HL-60/S4 (cell line): ENCODE data around the gene EEF2K.
"Not testable (repeated sequence)": the region's sequence is repeated elsewhere in the genome, so short reads cannot be mapped to it uniquely, and the experiment has no call there.

Experiments used
- in situ Hi-C: fragments of 300-500 bp; cut with MboI; formaldehyde crosslinking; loops from 2 replicates; pipeline ENCODE4 v1.14.3; 2022; ENCODE audit warnings: low sequenced_read_pairs

Gene EEF2K

GRCh38 chr16:22205577-22206012, 483 bp upstream of the EEF2K start:
- in situ Hi-C loops, result no loop called here

DNA sequence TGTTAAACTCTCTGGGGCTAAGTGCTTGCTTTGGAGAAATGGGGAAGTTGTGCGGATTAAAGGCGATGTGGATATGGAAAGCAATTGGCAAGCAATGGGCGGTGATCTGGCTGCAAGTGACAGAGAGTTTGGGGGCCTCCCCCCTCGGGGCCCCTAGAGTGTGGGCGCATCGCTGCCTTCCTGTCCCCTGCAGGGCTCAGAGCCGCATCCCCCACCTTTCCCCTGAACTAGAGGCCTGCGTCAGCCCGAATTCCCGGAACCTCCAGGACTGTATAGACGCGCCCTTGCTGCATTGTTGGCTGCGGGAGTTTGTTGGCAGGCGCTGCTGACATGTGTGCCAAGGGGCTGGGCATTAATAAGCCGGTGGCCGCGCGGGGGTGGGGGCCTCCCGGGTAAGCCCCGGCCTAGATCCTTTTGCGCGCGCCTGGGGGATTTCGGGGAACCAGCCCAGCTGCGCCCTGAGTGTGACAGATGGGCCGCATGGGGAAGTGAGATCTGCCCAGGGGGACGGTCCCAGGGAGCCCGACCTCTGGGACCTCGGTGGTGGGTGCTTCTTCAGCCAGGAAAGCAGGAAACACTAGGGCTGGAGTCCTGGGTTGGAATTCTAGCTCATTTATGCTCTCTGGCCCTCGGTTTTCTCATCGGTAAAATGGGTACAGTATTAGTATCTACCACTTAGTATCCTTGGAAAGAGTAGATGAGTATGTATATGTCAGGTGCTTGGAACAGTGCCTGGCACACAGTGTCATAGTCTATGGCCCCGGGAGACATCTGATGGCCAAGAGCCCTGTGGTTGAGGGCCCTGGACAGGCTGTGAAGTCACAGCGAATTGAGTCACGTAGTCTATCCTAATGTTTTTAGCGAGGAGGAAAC, 1.0 kb downstream of the EEF2K start:
- in situ Hi-C loops, result no loop called here

GRCh38 chr16:22207715-22208360, 1.8 kb downstream of the EEF2K start:
- in situ Hi-C loops, result no loop called here

DNA sequence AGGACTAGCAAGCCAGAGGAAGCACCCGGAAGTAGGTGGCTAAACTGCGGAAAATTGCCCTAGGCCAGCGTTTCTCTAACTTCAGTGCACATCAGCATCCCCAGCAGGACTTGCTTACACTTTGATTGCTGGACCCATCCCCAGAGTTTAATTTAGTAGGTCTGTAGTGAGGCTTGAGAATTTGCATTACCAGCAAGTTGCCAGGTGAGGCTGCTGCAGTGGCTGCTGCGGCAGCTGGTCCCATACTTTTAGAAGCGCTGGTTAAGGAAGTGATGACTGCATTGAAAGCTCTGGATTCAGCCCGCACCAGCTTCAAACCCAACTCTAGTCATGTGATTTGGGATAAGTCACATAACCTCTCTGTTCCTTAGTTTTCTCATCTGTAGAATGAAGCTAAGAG, 4.2 kb downstream of the EEF2K start:
- in situ Hi-C loops, result no loop called here

- in situ Hi-C loops, result no loop called here
Measured at GRCh38 chr16:22210854-22211253, 4.8 kb downstream of the EEF2K start.

DNA sequence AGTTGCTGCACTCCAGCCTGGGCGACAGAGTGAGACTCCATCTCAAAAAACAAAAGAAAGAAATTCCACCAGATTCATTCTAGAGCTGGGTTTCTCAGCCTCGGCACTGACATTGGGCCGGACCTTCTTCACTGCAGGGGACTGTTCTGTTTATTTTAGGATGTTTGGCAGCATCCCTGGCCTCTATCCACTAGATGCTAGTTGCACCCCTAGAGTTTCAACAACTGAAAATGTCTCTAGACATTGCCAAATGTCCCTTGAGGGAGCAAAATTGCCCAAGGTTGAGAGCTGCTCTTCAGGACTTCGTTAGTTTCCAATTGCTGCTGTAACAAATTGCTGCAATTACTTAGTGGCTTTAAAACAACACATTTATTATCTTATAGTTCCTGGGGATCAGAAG, 7.2 kb downstream of the EEF2K start:
- in situ Hi-C loops, result no loop called here

DNA sequence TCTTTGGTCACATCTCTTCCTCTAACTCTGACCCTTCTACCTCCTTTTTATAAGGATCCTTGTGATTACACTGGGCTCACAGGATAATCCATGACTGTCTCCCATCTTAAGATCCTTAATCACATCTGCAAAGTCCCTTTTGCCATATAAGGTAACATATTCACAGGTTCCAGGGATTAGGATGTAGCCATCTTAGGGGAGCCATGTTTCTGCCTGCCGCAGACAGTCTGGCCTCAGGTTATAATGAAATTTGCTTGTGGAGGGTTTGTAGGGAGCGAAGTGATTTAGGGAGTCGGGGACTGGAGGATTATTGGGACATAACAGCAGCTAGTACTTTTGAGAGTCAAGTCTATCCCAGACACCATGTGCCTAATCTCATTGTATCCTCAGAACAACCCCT, 7.7 kb downstream of the EEF2K start:
- in situ Hi-C loops, result no loop called here

DNA sequence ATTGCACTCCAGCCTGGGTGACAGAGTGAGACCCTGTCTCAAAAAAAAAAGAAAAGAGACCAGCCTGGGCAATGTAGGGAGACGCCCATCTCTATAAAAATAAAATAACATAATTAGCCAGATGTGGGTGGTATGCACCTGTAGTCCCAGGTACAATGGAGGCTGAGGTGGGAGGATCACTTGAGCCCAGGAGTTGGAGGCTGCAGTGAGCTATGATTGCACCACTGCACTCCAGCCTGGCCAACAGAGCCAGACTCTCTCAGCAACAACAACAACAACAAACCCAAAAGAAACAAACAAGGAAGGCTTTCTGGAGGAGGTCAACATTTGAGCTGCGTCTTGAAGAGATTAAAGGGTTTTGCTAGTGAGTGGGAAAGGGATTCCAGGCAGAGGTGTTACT, 8.3 kb downstream of the EEF2K start:
- in situ Hi-C loops, result no loop called here

GRCh38 chr16:22214889-22215288, 8.8 kb downstream of the EEF2K start:
- in situ Hi-C loops, result no loop called here

GRCh38 chr16:22216191-22216831, 10.2 kb downstream of the EEF2K start:
- in situ Hi-C loops, result no loop called here

DNA sequence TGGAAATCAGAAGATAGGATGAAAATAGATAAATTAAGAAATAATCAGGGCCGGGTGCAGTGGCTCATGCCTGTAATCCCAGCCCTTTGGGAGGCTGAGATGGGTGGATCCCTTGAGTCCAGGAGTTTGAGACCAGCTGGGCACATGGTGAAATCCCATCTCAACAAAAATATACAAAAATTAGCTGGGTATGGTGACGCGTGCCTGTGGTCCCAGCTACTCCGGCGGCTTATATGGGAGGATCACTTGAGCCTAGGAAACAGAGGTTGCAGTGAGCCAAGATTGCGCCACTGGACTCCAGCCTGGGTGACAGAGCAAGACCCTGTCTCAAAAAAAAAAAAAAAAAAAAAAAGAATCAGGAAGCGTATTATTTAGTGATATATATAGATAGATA, 10.8 kb downstream of the EEF2K start:
- in situ Hi-C loops, result not testable (repeated sequence)

- in situ Hi-C loops, result no loop called here
Measured at GRCh38 chr16:22217890-22218730, 12.0 kb downstream of the EEF2K start.

- in situ Hi-C loops, result no loop called here
Measured at GRCh38 chr16:22219389-22220068, 13.5 kb downstream of the EEF2K start.

GRCh38 chr16:22220069-22220440, 14.0 kb downstream of the EEF2K start:
- in situ Hi-C loops, result no loop called here

GRCh38 chr16:22220714-22221113, 14.6 kb downstream of the EEF2K start:
- in situ Hi-C loops, result no loop called here

GRCh38 chr16:22222006-22222405, 15.9 kb downstream of the EEF2K start:
- in situ Hi-C loops, result no loop called here

DNA sequence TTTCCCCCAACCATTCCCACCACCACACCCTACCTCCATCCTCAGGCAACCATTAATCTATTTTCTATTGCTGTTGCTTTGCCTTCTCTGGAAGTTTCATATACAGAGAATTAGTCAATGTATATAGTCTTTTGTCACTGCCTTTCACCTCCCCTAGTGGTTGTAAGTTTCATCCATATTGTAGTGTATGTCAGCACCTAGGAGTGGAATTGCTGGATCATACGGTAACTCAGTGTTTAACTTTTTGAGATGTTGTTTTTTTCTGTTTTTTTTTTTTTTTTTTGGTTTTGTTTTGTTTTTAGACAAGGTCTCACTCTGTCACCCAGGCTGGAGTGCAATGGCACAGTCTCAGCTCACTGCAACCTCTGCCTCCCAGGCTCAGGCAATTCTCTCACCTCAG, 16.9 kb downstream of the EEF2K start:
- in situ Hi-C loops, result no loop called here

DNA sequence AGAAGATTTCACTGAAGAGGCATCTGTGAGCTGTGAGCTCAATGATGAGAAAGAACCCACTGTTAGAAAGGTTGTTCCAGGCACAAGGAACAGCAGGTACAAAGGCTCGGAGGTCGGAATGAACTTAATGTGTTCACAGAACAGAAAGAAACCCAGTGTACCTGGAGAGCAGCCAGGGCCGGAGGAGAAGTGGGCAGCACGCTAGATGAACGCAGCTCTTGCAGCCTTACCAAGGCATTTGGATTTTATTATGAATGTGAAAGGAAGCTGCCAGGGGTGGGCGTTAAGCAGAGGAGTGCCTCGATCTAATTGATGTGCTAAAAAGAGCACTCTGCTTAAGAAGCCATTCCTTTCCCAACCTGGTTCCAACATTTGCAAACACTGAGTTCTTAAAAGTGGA, 19.0 kb downstream of the EEF2K start:
- in situ Hi-C loops, result no loop called here

GRCh38 chr16:22229889-22230288, 23.8 kb downstream of the EEF2K start:
- in situ Hi-C loops, result no loop called here

- in situ Hi-C loops, result no loop called here
Measured at GRCh38 chr16:22232277-22233036, 26.4 kb downstream of the EEF2K start.
